OCI-LY1 (cell line): ENCODE results near the gene CBFA2T3.

ENCODE experiments used
- EZH2 ChIP-seq: fragments of 200-600 bp; sonication (generic), shearing (Covaris generic); IDR thresholded peaks from 2 replicates; pipeline ENCODE4 v1.8.0; 2017; ENCODE audit warnings: borderline replicate concordance, mixed run types, mild to moderate bottlenecking, antibody characterized with exemption, low read length, moderate library complexity, mixed read lengths
- TF ChIP-seq, protein P1 (sequence below): fragments of 200-600 bp; sonication (generic), shearing (Covaris generic); IDR thresholded peaks from 2 replicates; pipeline ENCODE4 v1.5.1; 2017; ENCODE audit warnings: mild to moderate bottlenecking, antibody characterized with exemption, low read length, moderate library complexity, mixed read lengths

DNA sequence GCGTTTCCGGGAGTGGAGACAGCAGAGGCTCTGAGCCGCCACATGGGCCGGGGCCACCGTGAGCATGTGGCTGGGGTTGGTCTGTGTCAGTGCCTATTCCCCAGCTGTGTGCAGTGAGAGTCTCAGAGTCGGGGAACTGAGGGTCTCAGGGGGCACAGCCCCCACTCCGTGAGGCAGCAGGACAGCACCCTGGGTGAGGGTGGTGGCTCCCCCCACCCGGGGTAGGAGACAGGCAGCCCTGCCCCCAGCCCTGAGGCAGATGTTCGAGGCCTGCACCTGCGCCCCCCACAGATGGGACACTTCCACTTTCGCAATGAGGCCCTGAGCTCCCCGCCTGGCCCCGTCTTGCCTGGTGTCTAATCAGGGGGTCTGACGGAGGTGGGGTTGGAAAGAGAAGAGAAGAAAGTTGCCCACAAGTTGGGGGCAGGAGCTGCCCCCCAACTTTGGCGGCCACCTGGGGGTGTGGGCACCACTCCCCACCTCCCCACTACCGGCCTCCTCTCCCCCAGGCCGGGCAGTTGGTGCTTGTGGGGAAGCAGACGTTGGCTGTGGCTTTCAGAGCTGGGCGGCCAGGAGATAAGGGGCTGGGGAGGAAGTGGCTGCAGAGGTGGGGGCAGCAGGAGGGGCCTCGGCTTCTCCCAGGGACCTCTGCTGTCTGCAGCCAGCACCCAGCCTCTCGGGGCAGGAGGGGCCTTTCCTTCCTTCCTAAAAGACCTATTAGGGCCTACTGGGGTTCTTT lies 1.8 kb upstream of the CBFA2T3 start:
- TF ChIP-seq, protein P1, sequence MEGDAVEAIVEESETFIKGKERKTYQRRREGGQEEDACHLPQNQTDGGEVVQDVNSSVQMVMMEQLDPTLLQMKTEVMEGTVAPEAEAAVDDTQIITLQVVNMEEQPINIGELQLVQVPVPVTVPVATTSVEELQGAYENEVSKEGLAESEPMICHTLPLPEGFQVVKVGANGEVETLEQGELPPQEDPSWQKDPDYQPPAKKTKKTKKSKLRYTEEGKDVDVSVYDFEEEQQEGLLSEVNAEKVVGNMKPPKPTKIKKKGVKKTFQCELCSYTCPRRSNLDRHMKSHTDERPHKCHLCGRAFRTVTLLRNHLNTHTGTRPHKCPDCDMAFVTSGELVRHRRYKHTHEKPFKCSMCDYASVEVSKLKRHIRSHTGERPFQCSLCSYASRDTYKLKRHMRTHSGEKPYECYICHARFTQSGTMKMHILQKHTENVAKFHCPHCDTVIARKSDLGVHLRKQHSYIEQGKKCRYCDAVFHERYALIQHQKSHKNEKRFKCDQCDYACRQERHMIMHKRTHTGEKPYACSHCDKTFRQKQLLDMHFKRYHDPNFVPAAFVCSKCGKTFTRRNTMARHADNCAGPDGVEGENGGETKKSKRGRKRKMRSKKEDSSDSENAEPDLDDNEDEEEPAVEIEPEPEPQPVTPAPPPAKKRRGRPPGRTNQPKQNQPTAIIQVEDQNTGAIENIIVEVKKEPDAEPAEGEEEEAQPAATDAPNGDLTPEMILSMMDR, result peak; percentile 8; the same call in 1 of the 2 replicates
- no peak for TF ChIP-seq EZH2
